ENCODE data around the gene SKA1. TPM values are rescaled to one million over a fixed set of nuclear protein-coding genes. Genes with fewer than 3 reads are reported as not detected.

The SKA1 gene, protein sequence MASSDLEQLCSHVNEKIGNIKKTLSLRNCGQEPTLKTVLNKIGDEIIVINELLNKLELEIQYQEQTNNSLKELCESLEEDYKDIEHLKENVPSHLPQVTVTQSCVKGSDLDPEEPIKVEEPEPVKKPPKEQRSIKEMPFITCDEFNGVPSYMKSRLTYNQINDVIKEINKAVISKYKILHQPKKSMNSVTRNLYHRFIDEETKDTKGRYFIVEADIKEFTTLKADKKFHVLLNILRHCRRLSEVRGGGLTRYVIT
- total RNA-seq (1.0 and 4.6 TPM in 2 replicates), polyA plus RNA-seq (4.2 and 16.3 TPM in 2 replicates), polyA minus RNA-seq (ENCODE audit: low replicate concordance) (1.3 and 7.4 TPM in 2 replicates)
- polyA plus RNA-seq (2012) = 2.5 and 10.1 TPM in 2 replicates

GRCh38 chr18:50374753-50375391, at the start of gene SKA1:
Gene SKA1, plus strand, starts transcription at chr18:50375046. Its CDS starts 785 bp downstream, at chr18:50375831.
- no peaks in the 10 kb centered on the region for H3K36me3 ChIP-seq (ENCODE audit: control insufficient read depth, insufficient read depth, low read length)
- DNase-seq (ENCODE audit: low read depth in 2 of 2) = peak; percentile 87 to 92
- H3K4me3 ChIP-seq (replicated peaks in 1 of 4; ENCODE audit: control extremely low read depth in 1 of 4, insufficient read depth in 1 of 4, low read depth in 3 of 4, low read length in 4 of 4) = peak within 1 kb of the TSS; percentile 73 to 96 (median 91)
- TF ChIP-seq, protein P1, sequence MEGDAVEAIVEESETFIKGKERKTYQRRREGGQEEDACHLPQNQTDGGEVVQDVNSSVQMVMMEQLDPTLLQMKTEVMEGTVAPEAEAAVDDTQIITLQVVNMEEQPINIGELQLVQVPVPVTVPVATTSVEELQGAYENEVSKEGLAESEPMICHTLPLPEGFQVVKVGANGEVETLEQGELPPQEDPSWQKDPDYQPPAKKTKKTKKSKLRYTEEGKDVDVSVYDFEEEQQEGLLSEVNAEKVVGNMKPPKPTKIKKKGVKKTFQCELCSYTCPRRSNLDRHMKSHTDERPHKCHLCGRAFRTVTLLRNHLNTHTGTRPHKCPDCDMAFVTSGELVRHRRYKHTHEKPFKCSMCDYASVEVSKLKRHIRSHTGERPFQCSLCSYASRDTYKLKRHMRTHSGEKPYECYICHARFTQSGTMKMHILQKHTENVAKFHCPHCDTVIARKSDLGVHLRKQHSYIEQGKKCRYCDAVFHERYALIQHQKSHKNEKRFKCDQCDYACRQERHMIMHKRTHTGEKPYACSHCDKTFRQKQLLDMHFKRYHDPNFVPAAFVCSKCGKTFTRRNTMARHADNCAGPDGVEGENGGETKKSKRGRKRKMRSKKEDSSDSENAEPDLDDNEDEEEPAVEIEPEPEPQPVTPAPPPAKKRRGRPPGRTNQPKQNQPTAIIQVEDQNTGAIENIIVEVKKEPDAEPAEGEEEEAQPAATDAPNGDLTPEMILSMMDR (conservative IDR thresholded peaks at IDR 0.05 in 1 of 2, IDR thresholded peaks at IDR 0.05 in 1 of 2; ENCODE audit: low read depth in 1 of 2, low read length in 2 of 2) = no peak
- TF ChIP-seq EZH2 (IDR thresholded peaks at IDR 0.05; ENCODE audit: low read length, missing control alignments) = no peak
- H3K27me3 ChIP-seq (ENCODE audit: control insufficient read depth, insufficient read depth, low read length) = no peaks in the 10 kb centered on the region
- peaks cover 13% of the 10 kb centered on the region for H3K79me2 ChIP-seq (ENCODE audit: control insufficient read depth, insufficient read depth, low read length)
- peak within 1 kb of the TSS; percentile 63 for H3K27ac ChIP-seq (ENCODE audit: insufficient read depth, low read length)
- peak within 1 kb of the TSS; percentile 100 for H2AFZ ChIP-seq (ENCODE audit: low read length)
- H4K20me1 ChIP-seq (ENCODE audit: control insufficient read depth, extremely low read depth, insufficient read depth, low read length) = no peaks in the 10 kb centered on the region
- H3K4me1 ChIP-seq (ENCODE audit: control insufficient read depth, extremely low read depth, insufficient read depth, low read length) = peaks cover 2% of the 10 kb centered on the region
- peak within 1 kb of the TSS; percentile 65 for H3K9ac ChIP-seq (ENCODE audit: insufficient read depth, low read length)
- H3K4me2 ChIP-seq (ENCODE audit: extremely low read depth, insufficient read depth, low read length) = peak within 1 kb of the TSS; percentile 100
- no peaks in the 10 kb centered on the region for H3K9me3 ChIP-seq (ENCODE audit: control insufficient read depth, insufficient read depth, low read depth, low read length)

DNA sequence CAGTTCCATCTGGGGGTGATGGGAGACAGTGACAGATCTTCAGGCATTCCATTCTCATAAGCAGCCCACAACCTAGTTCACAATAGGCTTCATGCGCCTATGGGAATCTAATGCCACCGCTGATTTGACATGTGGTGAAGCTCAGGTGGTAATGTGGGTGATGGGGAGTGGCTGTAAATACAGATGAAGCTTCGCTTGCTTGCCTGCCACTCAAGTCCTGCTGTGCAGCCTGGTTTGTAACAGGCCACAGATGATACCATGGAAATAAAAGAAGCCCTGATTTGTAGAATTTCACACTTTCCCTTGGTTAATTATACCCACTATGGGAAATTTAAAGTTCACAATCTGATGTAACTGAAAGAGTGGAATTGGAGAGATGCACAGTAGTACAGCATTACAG, 46.9 kb upstream of the SKA1 start:
- H3K36me3 ChIP-seq (ENCODE audit: control insufficient read depth, insufficient read depth, low read length) = no peaks in the 10 kb centered on the region
- no peaks in the 10 kb centered on the region for H3K4me1 ChIP-seq (ENCODE audit: control insufficient read depth, extremely low read depth, insufficient read depth, low read length)
- H4K20me1 ChIP-seq (ENCODE audit: control insufficient read depth, extremely low read depth, insufficient read depth, low read length) = no peaks in the 10 kb centered on the region
- no peak overlapping the region for H3K4me2 ChIP-seq (ENCODE audit: extremely low read depth, insufficient read depth, low read length)
- no peak overlapping the region for H2AFZ ChIP-seq (ENCODE audit: low read length)
- no peaks in the 10 kb centered on the region for H3K27me3 ChIP-seq (ENCODE audit: control insufficient read depth, insufficient read depth, low read length)
- H3K9me3 ChIP-seq (ENCODE audit: control insufficient read depth, insufficient read depth, low read depth, low read length) = no peaks in the 10 kb centered on the region
- no peaks in the 10 kb centered on the region for H3K79me2 ChIP-seq (ENCODE audit: control insufficient read depth, insufficient read depth, low read length)
- no peak overlapping the region for H3K9ac ChIP-seq (ENCODE audit: insufficient read depth, low read length)
- TF ChIP-seq, protein P1 (conservative IDR thresholded peaks at IDR 0.05 in 1 of 2, IDR thresholded peaks at IDR 0.05 in 1 of 2; ENCODE audit: low read depth in 1 of 2, low read length in 2 of 2) = no peak
- TF ChIP-seq EZH2 (IDR thresholded peaks at IDR 0.05; ENCODE audit: low read length, missing control alignments) = no peak
- H3K4me3 ChIP-seq (replicated peaks in 1 of 4; ENCODE audit: control extremely low read depth in 1 of 4, insufficient read depth in 1 of 4, low read depth in 3 of 4, low read length in 4 of 4) = no peak overlapping the region
- DNase-seq (ENCODE audit: low read depth in 2 of 2) = no peak
- no peak overlapping the region for H3K27ac ChIP-seq (ENCODE audit: insufficient read depth, low read length)

GRCh38 chr18:50330176-50330575, 44.7 kb upstream of the SKA1 start:
- H3K4me1 ChIP-seq (ENCODE audit: control insufficient read depth, extremely low read depth, insufficient read depth, low read length) = no peaks in the 10 kb centered on the region
- H3K9me3 ChIP-seq (ENCODE audit: control insufficient read depth, insufficient read depth, low read depth, low read length) = no peaks in the 10 kb centered on the region
- no peak overlapping the region for H3K27ac ChIP-seq (ENCODE audit: insufficient read depth, low read length)
- H3K9ac ChIP-seq (ENCODE audit: insufficient read depth, low read length) = no peak overlapping the region
- no peak overlapping the region for H3K4me2 ChIP-seq (ENCODE audit: extremely low read depth, insufficient read depth, low read length)
- H3K36me3 ChIP-seq (ENCODE audit: control insufficient read depth, insufficient read depth, low read length) = no peaks in the 10 kb centered on the region
- H3K79me2 ChIP-seq (ENCODE audit: control insufficient read depth, insufficient read depth, low read length) = no peaks in the 10 kb centered on the region
- no peak for TF ChIP-seq EZH2 (IDR thresholded peaks at IDR 0.05; ENCODE audit: low read length, missing control alignments)
- TF ChIP-seq, protein P1 (conservative IDR thresholded peaks at IDR 0.05 in 1 of 2, IDR thresholded peaks at IDR 0.05 in 1 of 2; ENCODE audit: low read depth in 1 of 2, low read length in 2 of 2) = no peak
- no peak overlapping the region for H2AFZ ChIP-seq (ENCODE audit: low read length)
- no peak for DNase-seq (ENCODE audit: low read depth in 2 of 2)
- H3K4me3 ChIP-seq (replicated peaks in 1 of 4; ENCODE audit: control extremely low read depth in 1 of 4, insufficient read depth in 1 of 4, low read depth in 3 of 4, low read length in 4 of 4) = no peak overlapping the region
- H4K20me1 ChIP-seq (ENCODE audit: control insufficient read depth, extremely low read depth, insufficient read depth, low read length) = no peaks in the 10 kb centered on the region
- H3K27me3 ChIP-seq (ENCODE audit: control insufficient read depth, insufficient read depth, low read length) = no peaks in the 10 kb centered on the region

Measured in fibroblast of lung (primary cell).